Chondrocyte (in vitro differentiated cells): Measurements from ENCODE around the gene CCL2. TPM values are rescaled to one million over a fixed set of nuclear protein-coding genes. Genes with fewer than 3 reads are reported as not detected.

Experiments used
- DNase-seq: peaks from one replicate; pipeline ENCODE4 v3.0.0; 2021; ENCODE audit warnings: mixed read lengths, low spot score
- H3K27ac Mint-ChIP-seq: one replicate; pipeline ENCODE4 v1.8.0; 2021; ENCODE audit warnings: mild to moderate bottlenecking, moderate library complexity, mixed read lengths; ENCODE audit not compliant: unreplicated experiment
- H3K27me3 Mint-ChIP-seq: 2 replicates; pipeline ENCODE4 v1.8.0; 2021; ENCODE audit warnings: low read depth, mixed read lengths
- H3K36me3 Mint-ChIP-seq: 2 replicates; pipeline ENCODE4 v1.8.0; 2021; ENCODE audit warnings: low read depth, mixed read lengths
- H3K4me1 Mint-ChIP-seq: 2 replicates; pipeline ENCODE4 v1.8.0; 2021; ENCODE audit warnings: low read depth, mild to moderate bottlenecking, mixed read lengths
- H3K4me3 Mint-ChIP-seq: one replicate; pipeline ENCODE4 v1.8.0; 2021; ENCODE audit warnings: mild to moderate bottlenecking, moderate library complexity, mixed read lengths; ENCODE audit not compliant: unreplicated experiment
- H3K9me3 Mint-ChIP-seq: 2 replicates; pipeline ENCODE4 v1.8.0; 2021; ENCODE audit warnings: low read depth, mixed read lengths
- total RNA-seq: library from RNA; stranded (reverse); gene quantifications from 3 replicates; pipeline ENCODE4 v1.2.1, GENCODE V29; 2021
- TF ChIP-seq, protein P1 (sequence below): fragments of 200-600 bp; sonication (generic); IDR thresholded peaks from 2 replicates; pipeline ENCODE4 v1.5.0; 2021; ENCODE audit warnings: antibody characterized with exemption, mild to moderate bottlenecking, moderate library complexity

Gene CCL2
- total RNA-seq, 1 donor from 2014 or later, result 36.6 TPM

DNA sequence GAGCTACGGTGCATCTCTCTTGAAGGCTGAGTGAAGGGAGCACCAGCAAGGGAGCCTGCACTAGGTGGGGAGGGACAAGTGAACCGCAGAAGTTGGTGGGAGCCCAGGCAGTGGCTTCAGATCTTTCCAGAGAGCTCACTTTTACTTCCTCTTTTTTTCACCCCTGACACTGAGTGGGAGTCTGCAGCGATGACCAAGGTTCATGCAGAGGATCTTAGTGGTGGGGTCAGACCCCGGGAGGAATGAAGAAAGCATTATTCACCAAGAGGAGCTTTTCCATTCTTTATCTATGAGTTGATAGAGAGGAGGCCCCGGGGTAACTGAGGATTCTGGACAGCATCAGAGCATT lies 3.0 kb upstream of the CCL2 start:
- Mint-ChIP-seq H3K36me3 (no peaks in the 10 kb centered on the region), H3K4me1 (peaks cover 96% of the 10 kb centered on the region), H3K4me3 (no peak overlapping the region), H3K9me3 (no peaks in the 10 kb centered on the region), H3K27ac (peak overlapping the region; percentile 97), H3K27me3 (no peaks in the 10 kb centered on the region)
- DNase-seq, result no peak
- TF ChIP-seq, protein P1, sequence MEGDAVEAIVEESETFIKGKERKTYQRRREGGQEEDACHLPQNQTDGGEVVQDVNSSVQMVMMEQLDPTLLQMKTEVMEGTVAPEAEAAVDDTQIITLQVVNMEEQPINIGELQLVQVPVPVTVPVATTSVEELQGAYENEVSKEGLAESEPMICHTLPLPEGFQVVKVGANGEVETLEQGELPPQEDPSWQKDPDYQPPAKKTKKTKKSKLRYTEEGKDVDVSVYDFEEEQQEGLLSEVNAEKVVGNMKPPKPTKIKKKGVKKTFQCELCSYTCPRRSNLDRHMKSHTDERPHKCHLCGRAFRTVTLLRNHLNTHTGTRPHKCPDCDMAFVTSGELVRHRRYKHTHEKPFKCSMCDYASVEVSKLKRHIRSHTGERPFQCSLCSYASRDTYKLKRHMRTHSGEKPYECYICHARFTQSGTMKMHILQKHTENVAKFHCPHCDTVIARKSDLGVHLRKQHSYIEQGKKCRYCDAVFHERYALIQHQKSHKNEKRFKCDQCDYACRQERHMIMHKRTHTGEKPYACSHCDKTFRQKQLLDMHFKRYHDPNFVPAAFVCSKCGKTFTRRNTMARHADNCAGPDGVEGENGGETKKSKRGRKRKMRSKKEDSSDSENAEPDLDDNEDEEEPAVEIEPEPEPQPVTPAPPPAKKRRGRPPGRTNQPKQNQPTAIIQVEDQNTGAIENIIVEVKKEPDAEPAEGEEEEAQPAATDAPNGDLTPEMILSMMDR, result no peak

DNA sequence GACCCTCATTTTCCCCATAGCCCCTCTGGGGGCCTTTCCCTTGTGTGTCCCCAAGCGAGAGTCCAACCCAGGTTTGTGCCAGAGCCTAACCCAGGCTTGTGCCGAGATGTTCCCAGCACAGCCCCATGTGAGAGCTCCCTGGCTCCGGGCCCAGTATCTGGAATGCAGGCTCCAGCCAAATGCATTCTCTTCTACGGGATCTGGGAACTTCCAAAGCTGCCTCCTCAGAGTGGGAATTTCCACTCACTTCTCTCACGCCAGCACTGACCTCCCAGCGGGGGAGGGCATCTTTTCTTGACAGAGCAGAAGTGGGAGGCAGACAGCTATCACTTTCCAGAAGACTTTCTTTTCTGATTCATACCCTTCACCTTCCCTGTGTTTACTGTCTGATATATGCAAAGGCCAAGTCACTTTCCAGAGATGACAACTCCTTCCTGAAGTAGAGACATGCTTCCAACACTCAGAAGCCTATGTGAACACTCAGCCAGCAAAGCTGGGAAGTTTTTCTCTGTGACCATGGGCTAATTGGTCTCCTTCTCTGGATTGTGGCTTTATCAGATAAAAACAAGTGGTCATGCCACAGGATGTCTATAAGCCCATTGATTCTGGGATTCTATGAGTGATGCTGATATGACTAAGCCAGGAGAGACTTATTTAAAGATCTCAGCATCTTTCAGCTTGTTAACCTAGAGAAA lies 2.5 kb upstream of the CCL2 start:
- peak; percentile 94 for DNase-seq
- Mint-ChIP-seq H3K4me3 (no peak overlapping the region), H3K27ac (peak overlapping the region; percentile 97), H3K27me3 (no peaks in the 10 kb centered on the region), H3K36me3 (no peaks in the 10 kb centered on the region), H3K4me1 (peaks cover 95% of the 10 kb centered on the region), H3K9me3 (no peaks in the 10 kb centered on the region)
- TF ChIP-seq, protein P1, result no peak

DNA sequence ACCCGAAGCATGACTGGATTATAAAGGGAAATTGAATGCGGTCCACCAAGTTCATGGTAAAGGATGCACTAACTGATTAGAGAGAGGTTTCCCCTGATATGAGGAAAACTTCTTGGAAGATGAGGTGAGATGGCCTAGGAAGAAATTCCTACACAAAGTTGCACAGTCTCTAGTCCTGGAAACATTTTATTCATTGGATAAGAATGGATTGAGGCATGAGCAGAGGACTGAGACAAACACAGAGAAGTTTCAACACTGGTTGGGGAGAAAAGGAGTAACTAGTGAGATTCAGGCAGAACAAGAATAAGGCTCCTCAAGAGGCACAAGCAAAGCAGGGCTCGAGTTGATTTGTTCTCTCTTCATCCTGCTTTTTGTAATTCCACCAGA lies 2.0 kb upstream of the CCL2 start:
- TF ChIP-seq, protein P1, result no peak
- Mint-ChIP-seq H3K36me3 (no peaks in the 10 kb centered on the region), H3K27ac (peak overlapping the region; percentile 97), H3K4me1 (peaks cover 89% of the 10 kb centered on the region), H3K27me3 (no peaks in the 10 kb centered on the region), H3K4me3 (no peak overlapping the region), H3K9me3 (no peaks in the 10 kb centered on the region)
- no peak for DNase-seq

DNA sequence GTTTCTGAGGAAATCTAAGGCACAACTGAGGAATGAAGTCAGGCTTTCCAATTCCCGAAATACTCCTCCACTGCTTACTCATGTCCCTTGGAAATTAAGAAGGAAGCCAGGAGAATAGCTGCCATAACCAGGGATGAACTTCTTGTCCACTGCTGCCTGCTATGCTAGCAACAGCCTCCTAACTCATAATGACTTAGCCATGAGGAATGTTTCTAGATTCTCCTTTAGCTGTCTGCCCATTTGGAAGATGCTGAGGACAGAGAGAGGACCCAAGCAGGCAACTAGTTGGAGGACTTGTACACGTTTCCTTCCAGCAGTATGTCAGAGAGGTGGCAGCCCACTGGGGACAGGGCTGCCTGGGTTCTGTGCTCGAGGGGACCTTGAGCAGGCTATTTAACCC lies 939 bp upstream of the CCL2 start:
- DNase-seq, result no peak
- no peaks in the 10 kb centered on the region for H3K36me3 Mint-ChIP-seq
- H3K27ac Mint-ChIP-seq, result peak overlapping the region; percentile 97
- H3K4me1 Mint-ChIP-seq, result peaks cover 88% of the 10 kb centered on the region
- H3K4me3 Mint-ChIP-seq, result peak overlapping the region; percentile 9
- no peaks in the 10 kb centered on the region for H3K27me3 Mint-ChIP-seq
- H3K9me3 Mint-ChIP-seq, result no peaks in the 10 kb centered on the region
- TF ChIP-seq, protein P1, result no peak

DNA sequence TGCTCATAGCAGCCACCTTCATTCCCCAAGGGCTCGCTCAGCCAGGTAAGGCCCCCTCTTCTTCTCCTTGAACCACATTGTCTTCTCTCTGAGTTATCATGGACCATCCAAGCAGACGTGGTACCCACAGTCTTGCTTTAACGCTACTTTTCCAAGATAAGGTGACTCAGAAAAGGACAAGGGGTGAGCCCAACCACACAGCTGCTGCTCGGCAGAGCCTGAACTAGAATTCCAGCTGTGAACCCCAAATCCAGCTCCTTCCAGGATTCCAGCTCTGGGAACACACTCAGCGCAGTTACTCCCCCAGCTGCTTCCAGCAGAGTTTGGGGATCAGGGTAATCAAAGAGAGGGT lies 272 bp downstream of the CCL2 start:
- peak overlapping the region; percentile 74 for H3K4me3 Mint-ChIP-seq
- no peaks in the 10 kb centered on the region for H3K9me3 Mint-ChIP-seq
- peak overlapping the region; percentile 97 for H3K27ac Mint-ChIP-seq
- no peaks in the 10 kb centered on the region for H3K27me3 Mint-ChIP-seq
- H3K4me1 Mint-ChIP-seq, result peaks cover 82% of the 10 kb centered on the region
- DNase-seq, result no peak
- TF ChIP-seq, protein P1, result no peak
- no peaks in the 10 kb centered on the region for H3K36me3 Mint-ChIP-seq
